D721Med (cell line): ENCODE measurements around the gene NEU1.
A peak's percentile ranks its signal among the peaks of the same experiment; 100 is the strongest.

Experiments
- DNase-seq: peaks from one replicate; pipeline ENCODE4 v3.0.0; 2011; ENCODE audit warnings: low spot score; ENCODE audit not compliant: insufficient read length
- FAIRE-seq: peaks from 2 replicates; lab custom pipeline; 2011; peaks lifted over from hg19 to GRCh38; lab: Jason Lieb, UNC
- TF ChIP-seq, protein P1 (sequence below): IDR thresholded peaks from 2 replicates; pipeline ENCODE4 v1.5.1; 2012; ENCODE audit warnings: mild to moderate bottlenecking, control low read depth; ENCODE audit not compliant: insufficient read depth; ENCODE audit errors: missing control alignments

NEU1 gene

GRCh38 chr6:31905041-31905440, 42.4 kb upstream of the NEU1 start:
- no peak for DNase-seq
- FAIRE-seq, result no peak
- TF ChIP-seq, protein P1, sequence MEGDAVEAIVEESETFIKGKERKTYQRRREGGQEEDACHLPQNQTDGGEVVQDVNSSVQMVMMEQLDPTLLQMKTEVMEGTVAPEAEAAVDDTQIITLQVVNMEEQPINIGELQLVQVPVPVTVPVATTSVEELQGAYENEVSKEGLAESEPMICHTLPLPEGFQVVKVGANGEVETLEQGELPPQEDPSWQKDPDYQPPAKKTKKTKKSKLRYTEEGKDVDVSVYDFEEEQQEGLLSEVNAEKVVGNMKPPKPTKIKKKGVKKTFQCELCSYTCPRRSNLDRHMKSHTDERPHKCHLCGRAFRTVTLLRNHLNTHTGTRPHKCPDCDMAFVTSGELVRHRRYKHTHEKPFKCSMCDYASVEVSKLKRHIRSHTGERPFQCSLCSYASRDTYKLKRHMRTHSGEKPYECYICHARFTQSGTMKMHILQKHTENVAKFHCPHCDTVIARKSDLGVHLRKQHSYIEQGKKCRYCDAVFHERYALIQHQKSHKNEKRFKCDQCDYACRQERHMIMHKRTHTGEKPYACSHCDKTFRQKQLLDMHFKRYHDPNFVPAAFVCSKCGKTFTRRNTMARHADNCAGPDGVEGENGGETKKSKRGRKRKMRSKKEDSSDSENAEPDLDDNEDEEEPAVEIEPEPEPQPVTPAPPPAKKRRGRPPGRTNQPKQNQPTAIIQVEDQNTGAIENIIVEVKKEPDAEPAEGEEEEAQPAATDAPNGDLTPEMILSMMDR, result no peak

DNA sequence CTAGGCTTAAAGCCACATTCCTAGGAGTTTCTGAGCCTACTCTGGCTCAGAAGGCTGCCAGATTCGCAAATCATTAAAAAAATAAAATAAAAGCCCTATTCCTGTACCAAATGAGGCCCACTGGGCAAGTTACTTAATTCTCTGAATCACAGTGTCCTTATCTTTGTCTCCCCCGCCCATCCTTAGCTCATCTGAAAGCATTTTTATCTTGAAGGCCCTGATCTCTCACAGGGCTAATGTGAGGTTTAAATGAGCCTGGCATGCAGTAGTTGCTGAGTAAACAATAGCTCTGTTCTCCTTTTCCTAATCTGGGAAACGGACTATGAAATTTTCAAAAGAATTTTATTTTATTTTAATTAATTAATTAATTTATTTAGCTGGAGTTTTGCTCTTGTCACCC, 41.3 kb upstream of the NEU1 start:
- FAIRE-seq (no peak), DNase-seq (no peak)
- TF ChIP-seq, protein P1, result no peak

DNA sequence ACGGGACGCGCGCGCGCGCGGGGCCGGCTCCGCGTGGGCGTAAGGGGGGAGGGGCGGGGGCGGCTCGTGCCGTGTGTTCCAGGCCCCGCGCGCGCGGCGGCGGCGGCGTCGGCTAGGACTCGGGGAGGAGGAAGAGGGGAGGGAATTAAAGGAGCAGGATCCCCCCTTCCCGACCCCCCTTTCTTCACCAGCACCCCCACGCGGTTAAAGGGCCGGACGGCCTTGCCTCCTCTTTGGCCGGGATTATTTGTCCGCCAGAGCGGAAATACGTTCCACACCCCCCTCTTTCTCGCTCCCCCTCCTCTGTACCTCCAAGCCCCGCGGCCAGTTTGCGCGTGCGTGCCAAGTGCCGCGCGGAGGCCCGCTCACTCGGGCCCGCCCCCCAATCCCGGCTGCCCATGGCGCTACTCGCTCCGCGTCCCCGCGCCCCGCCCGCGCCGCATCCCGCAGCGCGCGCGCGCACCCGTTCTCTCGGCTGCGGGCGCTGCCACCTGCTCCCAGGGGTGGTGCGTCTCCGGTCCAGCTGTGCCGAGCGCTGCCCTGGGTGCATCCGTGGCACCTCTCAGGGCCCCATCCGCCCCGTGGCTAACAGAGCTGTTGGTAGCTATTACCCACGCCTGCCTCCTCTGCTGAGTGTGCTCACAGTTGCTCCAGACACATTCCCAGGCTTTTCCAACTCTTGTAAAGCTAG, 39.5 kb upstream of the NEU1 start, which contains the start of gene ZBTB12:
TSS of gene ZBTB12 (minus strand) at position 134 of the 691 bp plus-strand sequence. CDS start 781 bp downstream, outside the sequence.
- TF ChIP-seq, protein P1, result no peak
- FAIRE-seq (no peak), DNase-seq (peak; percentile 89)

DNA sequence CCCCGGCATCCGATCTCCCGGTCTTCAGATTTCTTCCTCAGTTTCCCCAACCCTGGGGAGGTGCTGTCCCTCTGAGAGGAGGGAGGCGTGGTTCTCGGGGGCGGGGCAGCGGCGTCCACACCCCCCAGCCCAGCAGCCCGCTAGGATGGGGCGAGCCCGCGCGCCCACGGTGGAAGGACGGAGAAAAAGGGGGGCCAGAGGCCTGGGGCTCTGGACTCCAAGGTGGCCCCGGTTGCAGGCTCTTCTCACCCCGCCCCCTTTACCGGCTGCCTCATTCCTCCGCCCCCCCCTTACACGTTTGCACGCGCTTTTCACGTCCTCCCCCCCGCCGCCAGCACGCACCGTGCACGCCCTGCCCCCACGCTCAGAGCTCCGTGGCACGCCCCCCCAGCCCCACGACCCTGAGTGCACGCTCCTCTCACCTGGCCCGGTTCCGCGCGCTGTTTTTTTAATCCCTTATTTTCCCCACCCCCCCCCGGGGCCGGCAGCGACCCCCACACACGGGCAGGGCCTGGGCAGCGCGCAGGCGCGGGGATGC, 38.9 kb upstream of the NEU1 start:
- no peak for DNase-seq
- TF ChIP-seq, protein P1, result no peak
- FAIRE-seq, result no peak

- TF ChIP-seq, protein P1, result no peak
- FAIRE-seq, result no peak
These were observed 38.3 kb upstream of the NEU1 start for GRCh38 chr6:31900917-31901414.

GRCh38 chr6:31899882-31900722, 37.5 kb upstream of the NEU1 start:
- TF ChIP-seq, protein P1, result no peak
- FAIRE-seq (no peak), DNase-seq (no peak)

More at GRCh38 chr6:31900917-31901414, 38.3 kb upstream of the NEU1 start:
- DNase-seq, result no peak
